ENCODE data around the gene GP2. TPM values are rescaled to one million over a fixed set of nuclear protein-coding genes. Genes with fewer than 3 reads are reported as not detected.
"Not testable (repeated sequence)": the region's sequence is repeated elsewhere in the genome, so short reads cannot be mapped to it uniquely, and the experiment has no call there.

GP2 gene
- total RNA-seq, 1 experiment from 2014 or later, result not detected

GRCh38 chr16:20314575-20314974 is 12.7 kb downstream of the GP2 start:
- no peak overlapping the region for H3K27ac Mint-ChIP-seq (ENCODE audit: unreplicated experiment)
- no peaks in the 10 kb centered on the region for H3K36me3 ChIP-seq (ENCODE audit: control insufficient read depth, insufficient read depth, low read length)
- no TSS peak for BruUV-seq (replicated peaks)
- ChIA-PET CTCF (no interaction called here), POLR2A (no interaction called here)
- H3K4me3 Mint-ChIP-seq (ENCODE audit: unreplicated experiment), result no peak overlapping the region
- no peaks in the 10 kb centered on the region for H3K4me1 ChIP-seq
- TF ChIP-seq CTCF (IDR thresholded peaks at IDR 0.05; ENCODE audit: insufficient read depth in 1 of 2, low read depth in 1 of 2, low read length in 1 of 2, severe bottlenecking in 1 of 2, unreplicated experiment in 1 of 2), result no peak
- no peak overlapping the region for H3K4me3 ChIP-seq (ENCODE audit: low read depth, low read length)
- intact Hi-C loops (cut with micrococcal nuclease; ENCODE audit: unreplicated experiment), result no loop called here
- no peak for DNase-seq
- no peaks in the 10 kb centered on the region for H3K36me3 Mint-ChIP-seq (ENCODE audit: insufficient read depth, unreplicated experiment)
- H3K4me1 Mint-ChIP-seq (ENCODE audit: low read depth, unreplicated experiment), result no peaks in the 10 kb centered on the region
- H3K27me3 Mint-ChIP-seq (ENCODE audit: insufficient read depth, unreplicated experiment), result peaks cover 10% of the 10 kb centered on the region
- no peaks in the 10 kb centered on the region for H3K9me3 ChIP-seq
- no peaks in the 10 kb centered on the region for H3K9me3 Mint-ChIP-seq (ENCODE audit: unreplicated experiment)
- no peaks in the 10 kb centered on the region for H3K27me3 ChIP-seq (replicated peaks; ENCODE audit: control insufficient read depth, insufficient read depth, low read length)

GRCh38 chr16:20313741-20314140 is 13.6 kb downstream of the GP2 start:
- H3K36me3 ChIP-seq (ENCODE audit: control insufficient read depth, insufficient read depth, low read length), result no peaks in the 10 kb centered on the region
- POLR2A ChIA-PET, result no interaction called here
- CTCF ChIA-PET, result no interaction called here
- intact Hi-C loops (cut with micrococcal nuclease; ENCODE audit: unreplicated experiment), result no loop called here
- H3K4me3 ChIP-seq (ENCODE audit: low read depth, low read length), result no peak overlapping the region
- no peaks in the 10 kb centered on the region for H3K4me1 Mint-ChIP-seq (ENCODE audit: low read depth, unreplicated experiment)
- H3K27ac Mint-ChIP-seq (ENCODE audit: unreplicated experiment), result no peak overlapping the region
- peaks cover 7% of the 10 kb centered on the region for H3K27me3 Mint-ChIP-seq (ENCODE audit: insufficient read depth, unreplicated experiment)
- no peaks in the 10 kb centered on the region for H3K9me3 Mint-ChIP-seq (ENCODE audit: unreplicated experiment)
- H3K9me3 ChIP-seq, result no peaks in the 10 kb centered on the region
- BruUV-seq (replicated peaks), result no TSS peak
- no peak for TF ChIP-seq CTCF (IDR thresholded peaks at IDR 0.05; ENCODE audit: insufficient read depth in 1 of 2, low read depth in 1 of 2, low read length in 1 of 2, severe bottlenecking in 1 of 2, unreplicated experiment in 1 of 2)
- H3K36me3 Mint-ChIP-seq (ENCODE audit: insufficient read depth, unreplicated experiment), result no peaks in the 10 kb centered on the region
- DNase-seq, result no peak
- no peaks in the 10 kb centered on the region for H3K4me1 ChIP-seq
- H3K4me3 Mint-ChIP-seq (ENCODE audit: unreplicated experiment), result no peak overlapping the region
- no peaks in the 10 kb centered on the region for H3K27me3 ChIP-seq (replicated peaks; ENCODE audit: control insufficient read depth, insufficient read depth, low read length)

- H3K4me3 ChIP-seq (ENCODE audit: low read depth, low read length); H3K4me1 ChIP-seq; BruUV-seq (replicated peaks); H3K36me3 Mint-ChIP-seq (ENCODE audit: insufficient read depth, unreplicated experiment); H3K9me3 ChIP-seq; H3K9me3 Mint-ChIP-seq (ENCODE audit: unreplicated experiment); H3K4me1 Mint-ChIP-seq (ENCODE audit: low read depth, unreplicated experiment); H3K4me3 Mint-ChIP-seq (ENCODE audit: unreplicated experiment); DNase-seq; POLR2A ChIA-PET; H3K27ac Mint-ChIP-seq (ENCODE audit: unreplicated experiment); intact Hi-C loops (cut with micrococcal nuclease; ENCODE audit: unreplicated experiment); H3K36me3 ChIP-seq (ENCODE audit: control insufficient read depth, insufficient read depth, low read length); H3K27me3 ChIP-seq (replicated peaks; ENCODE audit: control insufficient read depth, insufficient read depth, low read length): not testable (repeated sequence)
- peaks cover 10% of the 10 kb centered on the region for H3K27me3 Mint-ChIP-seq (ENCODE audit: insufficient read depth, unreplicated experiment)
- CTCF ChIA-PET, result interaction anchor here (0.6 kb wide), 1 partner anchor 566 kb away, joined by 4 read pairs; no protein-coding TSS in a partner anchor
Measured at GRCh38 chr16:20312536-20313095, 14.7 kb downstream of the GP2 start.

GRCh38 chr16:20311548-20311947 is 15.8 kb downstream of the GP2 start:
- Mint-ChIP-seq H3K4me1 (ENCODE audit: low read depth, unreplicated experiment) (no peaks in the 10 kb centered on the region), H3K4me3 (ENCODE audit: unreplicated experiment) (no peak overlapping the region), H3K9me3 (ENCODE audit: unreplicated experiment) (no peaks in the 10 kb centered on the region), H3K27me3 (ENCODE audit: insufficient read depth, unreplicated experiment) (peaks cover 10% of the 10 kb centered on the region), H3K27ac (ENCODE audit: unreplicated experiment) (no peak overlapping the region), H3K36me3 (ENCODE audit: insufficient read depth, unreplicated experiment) (no peaks in the 10 kb centered on the region)
- H3K4me3 ChIP-seq (ENCODE audit: low read depth, low read length), result no peak overlapping the region
- ChIA-PET CTCF (interaction anchor here (1.2 kb wide), 1 partner anchor 404 kb away, joined by 6 read pairs; no protein-coding TSS in a partner anchor), POLR2A (no interaction called here)
- intact Hi-C loops (cut with micrococcal nuclease; ENCODE audit: unreplicated experiment), result no loop called here
- H3K36me3 ChIP-seq (ENCODE audit: control insufficient read depth, insufficient read depth, low read length), result no peaks in the 10 kb centered on the region
- DNase-seq, result no peak
- no peaks in the 10 kb centered on the region for H3K4me1 ChIP-seq
- no peak for TF ChIP-seq CTCF (IDR thresholded peaks at IDR 0.05; ENCODE audit: insufficient read depth in 1 of 2, low read depth in 1 of 2, low read length in 1 of 2, severe bottlenecking in 1 of 2, unreplicated experiment in 1 of 2)
- BruUV-seq (replicated peaks), result no TSS peak
- no peaks in the 10 kb centered on the region for H3K9me3 ChIP-seq
- H3K27me3 ChIP-seq (replicated peaks; ENCODE audit: control insufficient read depth, insufficient read depth, low read length), result no peaks in the 10 kb centered on the region
